Measurements from ENCODE around the gene TMEM253.

TMEM253 gene

GRCh38 chr14:21071225-21072030 lies 29.4 kb upstream of the TMEM253 start:
- peak; percentile 80 for DNase-seq (ENCODE audit: low spot score)

GRCh38 chr14:21072031-21072473 lies 28.8 kb upstream of the TMEM253 start:
- DNase-seq (ENCODE audit: low spot score) = no peak

- DNase-seq (ENCODE audit: low spot score) = no peak
These were observed 28.0 kb upstream of the TMEM253 start for GRCh38 chr14:21072781-21073339.

GRCh38 chr14:21073921-21074320 lies 26.9 kb upstream of the TMEM253 start:
- DNase-seq (ENCODE audit: low spot score) = no peak

GRCh38 chr14:21074398-21075272 lies 26.2 kb upstream of the TMEM253 start:
- no peak for DNase-seq (ENCODE audit: low spot score)

- no peak for DNase-seq (ENCODE audit: low spot score)
These were observed 25.0 kb upstream of the TMEM253 start for GRCh38 chr14:21075719-21076437.

GRCh38 chr14:21077672-21078071 lies 23.2 kb upstream of the TMEM253 start:
- DNase-seq (ENCODE audit: low spot score) = no peak

- DNase-seq (ENCODE audit: low spot score) = no peak
These were observed 22.6 kb upstream of the TMEM253 start for GRCh38 chr14:21078287-21078686.

GRCh38 chr14:21078726-21079125 lies 22.1 kb upstream of the TMEM253 start:
- DNase-seq (ENCODE audit: low spot score) = no peak

- DNase-seq (ENCODE audit: low spot score) = no peak
These were observed 19.2 kb upstream of the TMEM253 start for GRCh38 chr14:21081521-21082142.

- no peak for DNase-seq (ENCODE audit: low spot score)
These were observed 17.1 kb upstream of the TMEM253 start for GRCh38 chr14:21083565-21084325.

GRCh38 chr14:21084396-21084795 lies 16.5 kb upstream of the TMEM253 start:
- DNase-seq (ENCODE audit: low spot score) = no peak

- no peak for DNase-seq (ENCODE audit: low spot score)
These were observed 15.6 kb upstream of the TMEM253 start for GRCh38 chr14:21084998-21085853.

GRCh38 chr14:21086908-21087293 lies 14.0 kb upstream of the TMEM253 start:
- no peak for DNase-seq (ENCODE audit: low spot score)

- DNase-seq (ENCODE audit: low spot score) = peak; percentile 76
These were observed 13.4 kb upstream of the TMEM253 start for GRCh38 chr14:21087294-21088091.

- DNase-seq (ENCODE audit: low spot score) = no peak
These were observed 12.2 kb upstream of the TMEM253 start for GRCh38 chr14:21088687-21089086.

GRCh38 chr14:21089271-21089670 lies 11.6 kb upstream of the TMEM253 start:
- no peak for DNase-seq (ENCODE audit: low spot score)

- DNase-seq (ENCODE audit: low spot score) = no peak
These were observed 11.0 kb upstream of the TMEM253 start for GRCh38 chr14:21089877-21090193.
